SKM-1 treated with dmso at 0.1 percent for 144 hours (cell line): Measurements from ENCODE around the gene MRPL47.
A peak's percentile ranks its signal among the peaks of the same experiment; 100 is the strongest.
"Not testable (repeated sequence)": the region's sequence is repeated elsewhere in the genome, so short reads cannot be mapped to it uniquely, and the experiment has no call there.

ENCODE experiments used
- DNase-seq: peaks from one replicate; lab custom pipeline; 2025; ENCODE audit not compliant: unreplicated experiment; lab: John Stamatoyannopoulos, UW

MRPL47 gene

DNA sequence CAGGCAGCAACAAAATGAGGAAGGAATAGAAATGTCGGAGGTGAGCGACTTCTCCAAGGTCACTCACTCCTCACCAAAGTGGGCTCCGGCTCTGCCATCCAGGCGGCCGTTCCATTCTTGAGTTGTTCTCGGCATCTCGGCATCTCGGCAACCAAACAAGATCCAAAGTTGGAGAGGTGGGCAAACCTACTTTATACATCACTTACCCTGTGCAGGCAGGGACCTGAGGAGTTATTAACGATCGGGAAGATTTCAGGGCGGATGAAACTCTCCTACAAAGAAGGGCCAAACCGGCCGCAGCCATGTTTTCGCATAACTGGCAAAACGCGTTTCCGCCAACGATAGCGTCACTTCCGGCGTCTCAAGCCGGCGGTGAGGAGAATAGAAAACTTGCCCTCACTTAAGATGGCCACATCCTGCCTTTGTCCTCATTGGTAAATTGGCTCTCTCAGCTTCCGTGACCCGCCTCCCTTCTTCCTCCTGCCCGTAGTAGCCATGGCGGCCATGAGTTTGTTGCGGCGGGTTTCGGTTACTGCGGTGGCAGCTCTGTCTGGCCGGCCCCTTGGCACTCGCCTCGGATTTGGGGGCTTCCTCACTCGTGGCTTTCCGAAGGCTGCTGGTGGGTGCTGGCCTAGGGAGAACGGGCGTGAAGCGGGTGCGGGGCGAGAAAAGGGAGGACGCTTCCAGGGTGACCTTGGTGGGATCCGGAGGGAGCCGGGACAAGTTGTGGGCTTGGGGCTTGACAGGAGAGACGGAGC lies at the start of gene MRPL47, which contains the start of gene NDUFB5:
Gene MRPL47 (minus strand): TSS at position 318 of the 758 bp plus-strand sequence. CDS start 14 bp downstream, at position 304.
Gene NDUFB5 (plus strand): TSS at position 474 of the 758 bp plus-strand sequence. CDS start 22 bp downstream, at position 496.
- peak; percentile 95 for DNase-seq

DNA sequence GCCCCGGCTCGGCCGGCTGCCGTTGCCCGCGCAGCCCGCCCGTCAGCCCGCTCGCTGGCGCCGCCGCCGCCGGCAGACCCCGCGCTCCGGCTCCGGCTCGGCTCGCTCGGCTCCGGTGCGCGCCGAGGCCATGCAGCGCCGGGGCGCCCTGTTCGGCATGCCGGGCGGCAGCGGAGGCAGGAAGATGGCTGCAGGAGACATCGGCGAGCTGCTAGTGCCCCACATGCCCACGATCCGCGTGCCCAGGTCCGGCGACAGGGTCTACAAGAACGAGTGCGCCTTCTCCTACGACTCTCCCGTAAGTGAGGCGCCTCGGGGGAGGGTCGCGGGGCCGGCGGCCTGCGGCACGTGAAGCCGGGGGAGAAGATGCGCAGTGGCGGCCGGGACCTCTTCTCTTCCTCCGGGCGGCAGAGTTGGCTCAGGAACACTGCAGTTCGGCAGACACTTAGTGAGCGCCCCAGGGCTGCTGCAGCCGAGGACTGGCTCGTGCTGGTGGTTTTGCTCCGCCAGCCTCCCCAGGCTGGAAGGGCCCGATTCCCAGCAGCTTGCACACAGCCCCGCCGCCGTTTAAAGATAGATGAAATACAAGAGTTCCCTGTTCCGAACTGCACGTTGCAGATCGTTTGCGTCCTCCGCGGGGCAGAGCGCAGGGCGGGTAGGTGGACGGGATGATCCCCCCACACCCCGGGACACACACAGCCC lies 48.8 kb upstream of the MRPL47 start:
- peak; percentile 47 for DNase-seq

DNA sequence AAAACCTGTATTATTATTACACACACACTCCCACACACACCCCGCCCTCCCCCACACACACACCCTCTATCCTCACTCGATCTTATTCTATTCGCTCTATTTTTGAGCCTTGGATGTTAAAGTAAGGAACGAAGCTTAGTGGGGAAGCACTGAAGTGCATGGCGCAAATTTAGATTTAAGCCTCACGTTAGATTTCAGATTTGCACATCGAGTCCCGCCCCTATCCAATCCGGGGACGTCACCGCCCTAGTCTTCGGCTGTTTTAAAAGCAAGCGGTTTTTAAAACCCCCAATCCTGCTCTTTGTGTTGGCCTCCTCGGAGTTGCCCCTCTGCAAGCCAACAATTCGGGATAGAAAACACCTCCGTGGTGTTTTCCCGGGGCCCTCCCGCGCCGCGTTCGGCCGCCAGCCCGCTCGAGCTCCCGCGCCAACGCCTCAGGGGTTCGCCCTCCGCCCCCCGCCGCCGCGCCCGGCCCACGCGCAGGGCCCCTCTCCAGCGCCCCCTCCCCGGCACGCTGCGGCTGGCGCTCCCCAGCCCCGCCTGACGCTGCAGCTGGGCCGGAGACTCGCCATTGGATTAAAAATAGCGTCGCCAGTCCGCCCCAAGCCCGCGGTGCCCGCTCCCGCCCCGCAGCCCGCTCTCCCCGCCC lies 48.1 kb upstream of the MRPL47 start, which contains the start of gene USP13:
Gene USP13 (plus strand): TSS at position 594 of the 649 bp plus-strand sequence. CDS start 186 bp downstream, outside the sequence.
- DNase-seq: peak; percentile 64

- DNase-seq: peak; percentile 53
Observed at GRCh38 chr3:179651687-179652446, 47.4 kb upstream of the MRPL47 start.

DNA sequence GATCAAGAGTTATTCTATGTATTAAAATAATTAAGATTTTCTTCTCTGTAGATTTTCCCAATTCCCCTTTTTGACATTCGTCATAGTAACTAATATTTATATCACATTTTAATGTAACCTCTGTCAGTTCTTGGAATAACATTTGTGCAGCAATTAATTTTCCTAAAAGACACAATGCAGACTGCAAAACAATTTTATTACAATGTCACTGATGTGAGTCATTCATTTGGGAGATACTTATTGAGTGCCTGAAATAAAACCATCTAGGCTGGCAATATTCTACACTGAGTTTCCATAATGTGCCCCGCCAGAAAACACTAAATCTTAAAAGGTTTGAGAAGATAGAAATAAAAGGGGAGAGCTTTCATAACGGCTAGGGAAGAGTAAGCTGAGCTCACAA lies 41.7 kb upstream of the MRPL47 start:
- DNase-seq: no peak

DNA sequence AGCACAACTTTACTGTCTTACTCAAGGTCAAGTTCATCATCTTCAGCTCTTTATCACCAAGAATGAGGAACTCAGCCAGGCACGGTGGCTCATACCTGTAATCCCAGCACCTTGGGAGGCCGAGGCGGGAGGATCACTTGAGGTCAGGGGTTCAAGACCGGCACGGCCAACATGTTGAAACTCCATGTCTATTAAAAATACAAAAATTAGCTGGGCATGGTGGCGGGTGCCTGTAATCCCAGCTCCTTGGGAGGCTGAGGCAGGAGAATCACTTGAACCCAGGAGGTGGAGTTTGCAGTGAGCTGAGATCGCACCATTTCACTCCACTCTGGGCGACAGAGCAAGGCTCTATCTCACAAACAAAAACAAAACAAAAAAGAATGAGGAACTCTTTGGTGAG lies 39.4 kb upstream of the MRPL47 start:
- not testable (repeated sequence) for DNase-seq

GRCh38 chr3:179642871-179643270 lies 38.4 kb upstream of the MRPL47 start:
- DNase-seq: no peak

DNA sequence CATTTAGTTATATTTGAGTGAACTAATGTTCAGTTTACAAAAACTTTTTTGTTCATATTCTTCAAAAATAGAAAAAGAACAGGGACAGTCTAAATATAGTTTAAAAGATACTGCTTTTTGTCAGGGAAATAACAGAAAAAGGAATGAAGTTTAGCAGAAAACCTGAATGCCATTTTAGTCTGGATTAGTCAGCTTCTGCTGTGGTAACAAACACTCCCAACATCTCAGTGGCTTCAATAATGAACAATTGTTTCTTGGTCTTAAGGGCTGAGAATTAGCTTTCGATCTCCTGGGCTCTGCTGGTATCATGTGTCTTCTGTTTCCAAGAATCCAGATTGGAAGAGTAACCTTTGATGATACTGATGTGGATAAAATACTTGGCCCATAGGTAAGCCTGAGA lies 36.0 kb upstream of the MRPL47 start:
- no peak for DNase-seq

GRCh38 chr3:179630753-179631451 lies 26.5 kb upstream of the MRPL47 start:
- DNase-seq: peak; percentile 18

DNA sequence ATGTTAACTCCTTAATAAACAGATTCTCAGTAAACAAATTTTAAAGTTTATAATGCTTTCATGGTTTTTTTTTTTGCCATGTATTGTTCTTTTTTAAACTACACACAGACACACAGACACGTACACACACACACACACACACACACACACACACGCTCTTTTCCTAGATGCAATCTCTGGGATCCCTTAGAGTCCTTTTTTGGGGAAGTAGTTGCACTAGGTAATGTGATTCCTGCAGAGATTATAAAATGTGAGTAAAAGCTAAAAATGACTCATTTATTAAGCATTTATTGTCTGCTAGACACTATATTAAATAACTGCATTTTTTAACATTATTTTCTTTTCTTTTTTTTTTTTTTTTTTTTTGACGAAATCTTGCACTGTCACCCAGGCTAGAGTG lies 20.0 kb upstream of the MRPL47 start:
- DNase-seq: no peak

GRCh38 chr3:179622023-179622422 lies 17.6 kb upstream of the MRPL47 start:
- DNase-seq: no peak

GRCh38 chr3:179615458-179616173 lies 11.2 kb upstream of the MRPL47 start:
- no peak for DNase-seq

- no peak for DNase-seq
Observed at GRCh38 chr3:179613807-179614206, 9.4 kb upstream of the MRPL47 start.

- DNase-seq: no peak
Observed at GRCh38 chr3:179610066-179610465, 5.6 kb upstream of the MRPL47 start.

DNA sequence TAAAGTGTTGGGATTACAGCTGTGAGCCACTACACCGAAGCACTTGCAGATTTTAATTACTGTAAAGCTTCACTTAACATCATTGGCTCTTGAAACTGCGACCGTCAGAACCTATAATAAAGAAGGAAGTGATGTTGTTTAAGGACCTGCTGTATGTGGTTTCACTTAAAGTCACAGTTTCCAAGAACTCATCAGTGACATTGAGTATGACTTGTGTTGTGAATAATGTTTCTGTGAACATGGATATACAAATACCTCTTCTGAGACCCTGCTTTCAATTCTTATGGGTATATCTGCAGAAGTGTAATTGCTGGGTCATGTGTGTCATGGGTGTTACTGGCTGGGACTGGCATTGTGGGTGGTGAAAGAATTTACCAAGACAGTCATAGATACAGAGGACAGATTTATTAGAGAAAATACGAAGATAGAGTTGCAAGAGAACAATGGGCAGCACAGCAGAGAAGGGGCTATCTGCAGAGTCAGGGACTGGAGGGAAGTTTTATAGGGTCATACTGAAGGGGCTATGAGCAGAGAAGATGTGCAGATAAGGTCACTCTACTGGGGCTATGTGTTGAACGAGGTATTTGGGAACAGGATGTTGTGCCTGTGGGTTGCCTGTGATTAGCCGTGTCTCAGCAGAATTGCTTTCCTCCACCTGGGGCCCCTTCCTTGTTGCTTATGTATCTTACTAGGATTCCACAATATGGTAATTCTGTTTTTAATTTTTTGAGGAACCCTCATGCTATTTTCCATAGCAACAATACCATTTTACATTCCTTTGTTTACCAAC lies 4.7 kb upstream of the MRPL47 start:
- no peak for DNase-seq

DNA sequence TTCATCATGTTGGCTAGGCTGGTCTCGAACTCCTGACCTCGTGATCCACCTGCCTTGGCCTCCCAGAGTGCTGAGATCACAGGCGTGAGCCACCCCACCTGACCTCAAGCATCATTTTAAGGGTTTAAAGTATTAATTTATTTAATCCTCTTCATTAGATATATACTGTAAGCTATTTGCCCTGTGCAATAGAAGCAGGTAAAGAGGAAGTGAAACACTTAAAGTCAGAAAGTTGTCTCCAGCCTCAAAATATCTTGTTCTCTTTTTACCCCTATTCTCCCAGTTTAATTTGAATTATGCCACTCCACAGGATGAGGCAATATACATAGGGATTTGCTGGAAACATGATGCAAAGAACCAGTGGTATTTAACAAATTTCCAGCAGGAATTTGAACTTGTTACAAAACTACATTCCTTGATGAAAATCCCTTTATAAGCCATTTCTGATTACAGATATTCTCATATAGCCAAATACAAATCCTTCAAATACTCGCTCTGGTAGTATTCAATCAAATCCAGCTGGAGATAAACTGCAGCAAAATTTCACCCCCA lies 2.2 kb upstream of the MRPL47 start:
- no peak for DNase-seq

DNA sequence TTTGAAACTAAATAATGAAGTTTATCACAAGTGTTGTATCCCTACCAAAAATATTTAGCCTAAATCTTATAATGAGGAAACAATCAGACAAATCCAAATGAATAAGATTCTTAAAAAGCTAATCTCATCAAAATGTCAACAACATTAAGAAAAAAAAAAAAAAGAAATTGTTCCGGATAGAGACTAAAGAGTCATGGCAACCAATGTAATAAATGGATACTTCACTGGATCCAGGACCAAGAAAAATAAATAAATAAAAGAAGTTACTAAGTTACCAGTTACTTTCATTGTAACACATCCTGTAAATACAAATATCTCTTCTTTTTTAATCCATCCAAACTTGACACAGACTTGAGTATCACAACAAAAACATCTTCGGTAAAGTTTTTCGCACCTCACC lies 607 bp downstream of the MRPL47 start:
- DNase-seq: no peak

GRCh38 chr3:179603321-179603720 lies 1.1 kb downstream of the MRPL47 start:
- no peak for DNase-seq

DNA sequence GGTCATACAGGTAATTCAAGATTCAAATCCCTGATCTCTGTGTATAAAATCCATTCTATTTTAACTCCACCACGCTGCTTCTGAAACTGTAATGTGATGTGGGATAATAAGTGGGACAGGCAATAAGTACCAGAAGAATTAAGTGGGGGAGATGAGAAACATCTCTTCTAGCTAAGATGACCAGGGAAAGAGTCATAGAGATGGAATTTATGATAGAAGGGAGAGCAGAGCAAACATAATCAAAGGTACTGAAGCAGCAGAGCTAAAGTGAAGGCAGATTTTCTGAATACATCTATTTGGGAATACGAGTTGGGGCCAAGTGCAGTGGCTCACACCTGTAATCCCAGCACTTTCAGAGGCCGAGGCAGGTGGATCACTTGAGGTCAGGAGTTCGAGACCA lies 4.9 kb downstream of the MRPL47 start:
- DNase-seq: no peak
